Gastrocnemius medialis (tissue), 4 donors: Measurements from ENCODE around the gene ARMC7. TPM values are rescaled to one million over a fixed set of nuclear protein-coding genes. Genes with fewer than 3 reads are reported as not detected.

Source experiments
- ATAC-seq, 2 donors: fragments of 150-250 bp; one replicate each; pipeline ENCODE4 v1.9.1; 2016
- DNase-seq, 2 donors: peaks; one replicate each; pipeline ENCODE4 v3.0.0-alpha.2; 2019
- H3K27ac ChIP-seq, 4 donors: fragments of 200-600 bp; sonication (generic); 1 replicate in 1 of 4; 2 replicates in 3 of 4; pipeline ENCODE4 v1.5.1; 2016 to 2018; ENCODE audit warnings: mild to moderate bottlenecking in 2 of 4, moderate library complexity in 1 of 4
- H3K27me3 ChIP-seq, 3 donors: fragments of 200-600 bp; sonication (generic) in 2 of 3; 1 replicate in 1 of 3; 2 replicates in 2 of 3; pipeline versions ENCODE4 v1.5.1 to v1.6.0; 2016 to 2019; ENCODE audit warnings: mild to moderate bottlenecking in 1 of 3, moderate library complexity in 1 of 3
- H3K36me3 ChIP-seq, 2 donors: fragments of 200-600 bp; sonication (generic) in 1 of 2; one replicate each; pipeline ENCODE4 v1.5.1; 2017 to 2018
- H3K4me1 ChIP-seq, 2 donors: fragments of 200-600 bp; sonication (generic) in 1 of 2; one replicate each; pipeline ENCODE4 v1.5.1; 2016 to 2017; ENCODE audit warnings: mild to moderate bottlenecking in 2 of 2
- H3K4me3 ChIP-seq, 4 donors: fragments of 200-600 bp; sonication (generic) in 3 of 4; 1 replicate in 1 of 4; 2 replicates in 3 of 4; pipeline ENCODE4 v1.5.1; 2016 to 2019; ENCODE audit warnings: mild to moderate bottlenecking in 2 of 4
- H3K9me3 ChIP-seq, 3 donors: fragments of 200-600 bp; sonication (generic) in 2 of 3; 1 replicate in 1 of 3; 2 replicates in 2 of 3; pipeline ENCODE4 v1.5.1; 2016 to 2019
- POLR2A ChIP-seq, 2 donors: fragments of 450-650 bp; IDR thresholded peaks; one replicate each; pipeline ENCODE4 v1.6.1; 2017; ENCODE audit warnings: antibody characterized with exemption in 2 of 2, mild to moderate bottlenecking in 2 of 2, moderate library complexity in 2 of 2
- in situ Hi-C, 4 donors: fragments of 200-750 bp; cut with MboI; loops; one replicate each; pipeline versions ENCODE4 v1.15.0 to v1.8.0; 2017; ENCODE audit warnings: low sequenced_read_pairs in 4 of 4
- intact Hi-C: fragments of 100-400 bp; cut with DNase I; formaldehyde crosslinking; loops from one replicate; pipeline ENCODE4 v1.15.1; 2023; ENCODE audit warnings: low total_unique reads
- total RNA-seq, 4 donors: library from RNA; depleted of rRNA; stranded (reverse); fragments of >200 nt; gene quantifications; one replicate each; pipeline versions ENCODE4 v1.1.0 to v1.2.3, GENCODE V29; 2016
- TF ChIP-seq, protein P1 (sequence below), 5 experiments: fragments of 450-650 bp in 3 of 5; fragments of 200-600 bp in 2 of 5; sonication (generic) in 2 of 5; IDR thresholded peaks in 4 of 5; conservative IDR thresholded peaks in 1 of 5; 1 replicate in 4 of 5; 2 replicates in 1 of 5; pipeline ENCODE4 v1.5.1; 2016 to 2019; ENCODE audit warnings: antibody characterized with exemption in 5 of 5, mild to moderate bottlenecking in 3 of 5, moderate library complexity in 3 of 5

Gene ARMC7
- total RNA-seq, 4 donors from 2014 or later, result 2.0 to 4.4 (median 3.0) TPM

DNA sequence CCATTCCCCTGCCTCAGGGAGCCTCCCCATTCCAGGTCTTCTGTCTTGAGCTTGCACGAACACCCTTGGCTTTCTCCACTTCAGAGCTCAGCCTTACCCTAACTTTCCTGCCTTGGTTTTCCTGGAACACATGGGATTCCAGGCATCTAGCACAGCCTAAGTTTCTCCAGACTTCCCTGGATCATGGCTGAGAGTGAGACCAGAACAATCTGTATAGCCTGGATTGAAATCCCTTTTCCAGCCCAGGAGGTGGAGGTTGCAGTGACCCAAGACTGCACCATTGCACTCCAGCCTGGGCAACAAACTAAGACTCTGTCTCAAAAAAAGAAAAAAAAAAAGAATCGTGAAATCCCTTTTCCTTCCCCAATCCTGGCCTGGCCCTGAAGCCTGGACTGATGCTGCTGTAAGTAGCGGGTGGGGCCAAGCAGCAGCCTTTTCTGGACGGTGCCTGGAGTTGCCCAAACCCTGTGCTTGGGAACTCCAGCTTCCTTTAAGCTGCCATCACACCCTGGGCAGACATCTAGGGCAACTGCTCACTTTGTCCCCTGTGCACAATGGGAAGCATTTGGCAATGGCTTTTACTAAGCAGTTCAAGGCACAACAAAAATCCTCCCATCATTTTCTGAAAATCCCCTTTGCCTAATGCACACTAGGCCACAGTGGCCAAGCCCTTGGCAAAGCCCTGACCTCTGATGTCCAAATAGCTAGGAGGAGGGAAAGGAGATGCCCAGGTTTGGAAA, 34.0 kb upstream of the ARMC7 start:
- intact Hi-C loops (no loop called here), in situ Hi-C loops (no loop called here)
- TF ChIP-seq, protein P1, sequence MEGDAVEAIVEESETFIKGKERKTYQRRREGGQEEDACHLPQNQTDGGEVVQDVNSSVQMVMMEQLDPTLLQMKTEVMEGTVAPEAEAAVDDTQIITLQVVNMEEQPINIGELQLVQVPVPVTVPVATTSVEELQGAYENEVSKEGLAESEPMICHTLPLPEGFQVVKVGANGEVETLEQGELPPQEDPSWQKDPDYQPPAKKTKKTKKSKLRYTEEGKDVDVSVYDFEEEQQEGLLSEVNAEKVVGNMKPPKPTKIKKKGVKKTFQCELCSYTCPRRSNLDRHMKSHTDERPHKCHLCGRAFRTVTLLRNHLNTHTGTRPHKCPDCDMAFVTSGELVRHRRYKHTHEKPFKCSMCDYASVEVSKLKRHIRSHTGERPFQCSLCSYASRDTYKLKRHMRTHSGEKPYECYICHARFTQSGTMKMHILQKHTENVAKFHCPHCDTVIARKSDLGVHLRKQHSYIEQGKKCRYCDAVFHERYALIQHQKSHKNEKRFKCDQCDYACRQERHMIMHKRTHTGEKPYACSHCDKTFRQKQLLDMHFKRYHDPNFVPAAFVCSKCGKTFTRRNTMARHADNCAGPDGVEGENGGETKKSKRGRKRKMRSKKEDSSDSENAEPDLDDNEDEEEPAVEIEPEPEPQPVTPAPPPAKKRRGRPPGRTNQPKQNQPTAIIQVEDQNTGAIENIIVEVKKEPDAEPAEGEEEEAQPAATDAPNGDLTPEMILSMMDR (IDR thresholded peaks at IDR 0.05 in 4 of 5, conservative IDR thresholded peaks at IDR 0.05 in 1 of 5), result no peak
- no peak for TF ChIP-seq POLR2A (IDR thresholded peaks at IDR 0.05)
- ATAC-seq (no peak), DNase-seq (no peak)
- H3K9me3 ChIP-seq, result no peaks in the 10 kb centered on the region
- H3K27me3 ChIP-seq, result no peaks in the 10 kb centered on the region
- no peak overlapping the region for H3K4me3 ChIP-seq
- peaks cover 20 to 30% of the 10 kb centered on the region in 2 donors for H3K4me1 ChIP-seq
- no peak overlapping the region for H3K27ac ChIP-seq
- H3K36me3 ChIP-seq, result no peaks in the 10 kb centered on the region

DNA sequence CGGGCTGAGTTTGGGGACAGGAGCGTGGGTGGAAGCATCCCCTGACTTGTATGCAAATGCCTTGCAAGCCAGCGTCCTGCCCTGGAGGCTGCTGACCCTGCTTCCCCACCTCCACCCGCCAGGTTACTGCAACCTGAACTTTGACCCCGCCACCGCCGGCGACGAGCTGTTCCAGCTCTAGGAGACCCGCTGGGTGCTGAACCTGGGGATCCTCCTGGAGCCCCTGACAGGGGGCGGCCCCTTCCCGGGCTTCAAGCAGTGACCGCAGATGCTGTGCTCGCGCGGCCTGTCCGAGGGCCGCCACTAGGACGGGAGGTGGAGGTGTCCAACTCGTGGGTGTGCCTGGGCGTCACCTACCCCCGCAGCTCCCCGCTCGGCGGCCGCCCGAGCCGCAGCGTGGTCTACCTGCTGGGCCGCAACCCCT, 32.7 kb upstream of the ARMC7 start:
- no peak for DNase-seq
- intact Hi-C loops (no loop called here), in situ Hi-C loops (no loop called here)
- H3K4me1 ChIP-seq, result peaks cover 14 to 29% of the 10 kb centered on the region in 2 donors
- no peaks in the 10 kb centered on the region for H3K9me3 ChIP-seq
- no peak for ATAC-seq
- peak overlapping the region; percentile 54 to 81 (median 62) for H3K4me3 ChIP-seq
- no peaks in the 10 kb centered on the region for H3K36me3 ChIP-seq
- H3K27ac ChIP-seq, result peak overlapping the region; percentile 65 to 79 (median 78)
- TF ChIP-seq POLR2A (IDR thresholded peaks at IDR 0.05), result no peak
- TF ChIP-seq, protein P1 (IDR thresholded peaks at IDR 0.05 in 4 of 5, conservative IDR thresholded peaks at IDR 0.05 in 1 of 5), result no peak
- H3K27me3 ChIP-seq, result no peaks in the 10 kb centered on the region

DNA sequence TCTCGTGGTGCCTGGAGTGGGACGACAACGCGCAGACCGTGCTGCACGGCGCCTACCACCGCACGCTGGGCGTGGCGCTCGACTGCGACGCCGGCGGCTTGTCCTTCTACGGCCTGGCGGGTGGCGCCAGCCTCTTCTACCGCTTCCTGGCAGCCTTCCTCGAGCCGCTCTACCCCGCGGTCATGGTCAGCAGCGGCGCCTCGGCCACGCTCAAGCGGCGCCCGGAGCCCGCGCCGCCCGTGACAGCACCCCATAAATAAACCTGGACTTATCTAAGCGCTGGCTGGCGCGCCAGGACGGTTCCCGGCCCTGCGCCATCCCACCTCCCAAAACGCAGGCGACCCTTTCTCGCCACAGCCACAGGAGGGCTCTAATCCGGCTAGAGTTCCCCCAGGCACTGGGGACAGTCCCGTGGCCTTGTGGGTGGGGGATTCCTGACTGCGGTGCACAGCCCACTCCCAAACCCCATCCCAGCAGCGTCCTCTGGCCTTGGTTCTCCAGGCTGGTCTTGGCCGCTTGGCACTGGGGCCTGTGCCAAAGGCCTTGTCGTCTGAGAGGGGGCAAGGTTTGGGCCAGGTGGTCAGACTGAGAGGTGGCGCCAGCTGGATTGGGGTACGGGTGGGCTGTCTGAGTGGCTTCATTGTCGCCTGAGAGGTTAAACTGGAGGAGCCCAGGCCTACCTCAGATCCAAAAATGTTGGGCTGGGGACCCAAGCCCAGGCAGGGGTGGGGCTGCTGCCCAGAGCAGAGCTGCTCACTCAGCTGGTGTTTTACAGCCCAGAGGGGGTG, 32.1 kb upstream of the ARMC7 start:
- Histone ChIP-seq H3K27me3 (no peaks in the 10 kb centered on the region), H3K4me3 (peak overlapping the region; percentile 54 to 81 (median 62)), H3K27ac (peak overlapping the region; percentile 65 to 79 (median 78)), H3K36me3 (no peaks in the 10 kb centered on the region), H3K4me1 (peaks cover 13 to 23% of the 10 kb centered on the region in 2 donors), H3K9me3 (no peaks in the 10 kb centered on the region)
- no peak for TF ChIP-seq POLR2A (IDR thresholded peaks at IDR 0.05)
- TF ChIP-seq, protein P1 (IDR thresholded peaks at IDR 0.05 in 4 of 5, conservative IDR thresholded peaks at IDR 0.05 in 1 of 5), result peak in 3 of 5 experiments; percentile 11 to 36 (median 15)
- intact Hi-C loops (no loop called here), in situ Hi-C loops (no loop called here)
- peak; percentile 75 to 82 for ATAC-seq
- DNase-seq, result peak; percentile 46 to 70

DNA sequence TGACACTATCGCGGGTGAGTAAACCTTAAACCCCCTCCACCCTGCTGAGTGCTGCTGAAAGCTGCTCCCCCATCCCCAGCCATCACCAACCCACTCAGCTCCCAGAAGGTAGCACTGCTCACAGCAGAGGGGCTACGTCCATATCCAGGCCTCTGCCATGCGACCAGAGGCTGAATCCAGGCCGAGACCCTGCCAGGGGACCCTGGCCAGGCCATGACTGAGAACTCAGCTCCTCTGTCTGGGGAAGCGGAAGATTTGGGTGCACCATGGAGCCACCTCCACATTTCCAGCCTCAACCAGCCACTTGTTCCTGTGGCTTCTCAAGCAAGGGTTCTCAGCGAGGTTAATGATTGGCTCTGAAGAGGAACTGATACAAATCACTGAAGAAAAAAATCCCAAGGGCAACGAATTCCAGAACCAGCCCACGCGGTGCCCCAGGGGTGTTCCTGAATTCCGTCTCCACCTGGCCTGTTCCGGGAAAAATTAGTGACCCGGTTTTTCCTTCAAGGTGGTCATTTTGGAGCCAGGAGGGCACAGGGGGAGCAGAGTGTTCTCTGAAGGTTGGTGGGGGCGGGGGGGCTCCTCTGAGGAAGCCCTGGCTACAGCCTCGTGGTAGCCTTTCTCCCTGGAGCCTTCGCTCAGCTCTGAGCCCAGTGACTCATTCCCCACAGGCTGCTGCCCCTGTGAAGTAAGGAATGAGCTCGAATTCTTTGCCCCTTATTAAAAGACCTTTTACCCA, 31.3 kb upstream of the ARMC7 start:
- TF ChIP-seq, protein P1 (IDR thresholded peaks at IDR 0.05 in 4 of 5, conservative IDR thresholded peaks at IDR 0.05 in 1 of 5), result no peak
- TF ChIP-seq POLR2A (IDR thresholded peaks at IDR 0.05), result no peak
- intact Hi-C loops (no loop called here), in situ Hi-C loops (no loop called here)
- peak overlapping the region in 3 of 4 donors; percentile 78 to 79 (median 78) for H3K27ac ChIP-seq
- H3K27me3 ChIP-seq, result no peaks in the 10 kb centered on the region
- DNase-seq (no peak), ATAC-seq (peak in 1 of 2 donors; percentile 9)
- peaks cover 13 to 23% of the 10 kb centered on the region in 2 donors for H3K4me1 ChIP-seq
- H3K9me3 ChIP-seq, result no peaks in the 10 kb centered on the region
- H3K4me3 ChIP-seq, result no peak overlapping the region
- no peaks in the 10 kb centered on the region for H3K36me3 ChIP-seq
